SK-N-SH (cell line): Measurements from ENCODE around the gene NFASC. TPM values are rescaled to one million over a fixed set of nuclear protein-coding genes. Genes with fewer than 3 reads are reported as not detected.

Experiments used
- CTCF ChIA-PET: fragments of 300-600, 350-600 bp; formaldehyde crosslinking; extraction: SDS; loops from one replicate; lab custom pipeline; 2021; lab: Yijun Ruan, JAX
- POLR2A ChIA-PET: fragments of 350-600 bp; sonication (Branson Sonifier 250); formaldehyde crosslinking; extraction: SDS; loops from one replicate; lab custom pipeline; 2020; ENCODE audit warnings: antibody characterized with exemption, inconsistent platforms; lab: Yijun Ruan, JAX
- DNase-seq: peaks from one replicate; pipeline ENCODE4 v3.0.0; 2012
- H2AFZ ChIP-seq: fragments of 200-600 bp; sonication (generic); 2 replicates; pipeline ENCODE4 v1.8.1; 2016; ENCODE audit warnings: antibody characterized with exemption, mild to moderate bottlenecking, low read depth
- H3F3A ChIP-seq: fragments of 200-600 bp; sonication (generic); replicated peaks from 2 replicates; pipeline ENCODE3; 2016; ENCODE audit warnings: antibody characterized with exemption, mild to moderate bottlenecking; ENCODE audit not compliant: insufficient read depth
- H3K27ac ChIP-seq, 2 experiments: fragments of 200-500 bp in 1 of 2; fragments of 200-600 bp in 1 of 2; sonication (Bioruptor generic) in 1 of 2; sonication (generic), shearing (Covaris generic) in 1 of 2; 2 replicates each; pipeline versions ENCODE4 v1.5.1 to v1.6.1; 2014 to 2016; ENCODE audit warnings: low read depth in 2 of 2, inconsistent platforms in 1 of 2, low read length in 1 of 2, mild to moderate bottlenecking in 1 of 2, mixed read lengths in 1 of 2
- H3K27me3 ChIP-seq: fragments of 200-600 bp; sonication (generic), shearing (Covaris generic); 2 replicates; pipeline ENCODE4 v1.6.1; 2016; ENCODE audit warnings: mixed run types; ENCODE audit not compliant: insufficient read depth
- H3K36me3 ChIP-seq, 2 experiments: fragments of 200-500 bp in 1 of 2; fragments of 200-600 bp in 1 of 2; sonication (Bioruptor generic) in 1 of 2; sonication (generic) in 1 of 2; replicated peaks in 1 of 2; 2 replicates each; pipeline versions ENCODE3 to v1.5.1; 2014 to 2016; ENCODE audit warnings: low read length in 1 of 2, mild to moderate bottlenecking in 1 of 2; ENCODE audit not compliant: insufficient read depth in 2 of 2, control insufficient read depth in 1 of 2
- H3K4me1 ChIP-seq, 2 experiments: fragments of 200-500 bp in 1 of 2; fragments of 200-600 bp in 1 of 2; sonication (Bioruptor generic) in 1 of 2; sonication (generic), shearing (Covaris generic) in 1 of 2; 2 replicates each; pipeline versions ENCODE4 v1.5.1 to v1.6.1; 2014 to 2016; ENCODE audit warnings: low read depth in 1 of 2, low read length in 1 of 2, mixed run types in 1 of 2; ENCODE audit not compliant: insufficient read depth in 2 of 2, control insufficient read depth in 1 of 2
- H3K4me2 ChIP-seq: fragments of 200-600 bp; sonication (generic), shearing (Covaris generic); 2 replicates; pipeline ENCODE4 v1.6.1; 2017; ENCODE audit warnings: mixed run types
- H3K4me3 ChIP-seq, 2 experiments: fragments of 200-500 bp in 1 of 2; fragments of 200-600 bp in 1 of 2; sonication (Bioruptor generic) in 1 of 2; sonication (generic), shearing (Covaris generic) in 1 of 2; 2 replicates each; pipeline versions ENCODE4 v1.5.1 to v1.8.1; 2014 to 2016; ENCODE audit warnings: low read depth in 2 of 2, inconsistent platforms in 1 of 2, low read length in 1 of 2, mild to moderate bottlenecking in 1 of 2, mixed read lengths in 1 of 2, moderate library complexity in 1 of 2
- H3K79me2 ChIP-seq: fragments of 200-600 bp; sonication (generic); 2 replicates; pipeline ENCODE4 v1.8.1; 2017; ENCODE audit warnings: mild to moderate bottlenecking; ENCODE audit not compliant: insufficient read depth
- H3K9ac ChIP-seq: fragments of 200-600 bp; sonication (generic); 2 replicates; pipeline ENCODE4 v1.6.1; 2017; ENCODE audit warnings: mixed run types
- H3K9me2 ChIP-seq: fragments of 200-600 bp; sonication (generic); 2 replicates; pipeline ENCODE4 v1.6.1; 2017; ENCODE audit warnings: mixed run types
- H3K9me3 ChIP-seq: fragments of 200-600 bp; sonication (generic); 2 replicates; pipeline ENCODE4 v1.6.1; 2017; ENCODE audit warnings: mixed run types, mild to moderate bottlenecking, moderate library complexity
- H4K20me1 ChIP-seq: fragments of 200-600 bp; sonication (generic); 2 replicates; pipeline ENCODE4 v1.6.1; 2017; ENCODE audit warnings: mild to moderate bottlenecking, mixed run types; ENCODE audit not compliant: insufficient read depth
- EP300 ChIP-seq, 2 experiments: IDR thresholded peaks; 2 replicates each; pipeline versions ENCODE4 v1.4.0 to v1.6.1; 2012; ENCODE audit warnings: borderline replicate concordance in 1 of 2, low read depth in 1 of 2, low read length in 1 of 2
- GABPA ChIP-seq: IDR thresholded peaks from 2 replicates; pipeline ENCODE4 v1.4.0; 2012; ENCODE audit warnings: low read depth, mild to moderate bottlenecking
- GATA2 ChIP-seq: sonication (generic); formaldehyde crosslinking; IDR thresholded peaks from 2 replicates; pipeline ENCODE4 v1.5.0; 2020; ENCODE audit warnings: mild to moderate bottlenecking, missing genetic modification reagents
- MXI1 ChIP-seq: IDR thresholded peaks from 2 replicates; pipeline ENCODE4 v1.6.1; 2012; ENCODE audit warnings: mild to moderate bottlenecking, low read depth, low read length, improper control_type of control experiment
- POLR2AphosphoS5 ChIP-seq: IDR thresholded peaks from 2 replicates; pipeline ENCODE4 v1.6.1; 2012; ENCODE audit warnings: low read depth, low read length
- RAD21 ChIP-seq: IDR thresholded peaks from 2 replicates; pipeline ENCODE4 v1.6.1; 2012; ENCODE audit warnings: mild to moderate bottlenecking, low read length
- SIN3A ChIP-seq: IDR thresholded peaks from 2 replicates; pipeline ENCODE4 v1.6.1; 2012; ENCODE audit warnings: low read depth, mild to moderate bottlenecking, low read length, moderate library complexity, borderline replicate concordance
- SMC3 ChIP-seq: IDR thresholded peaks from 2 replicates; pipeline ENCODE4 v1.6.1; 2012; ENCODE audit warnings: low read depth, low read length, improper control_type of control experiment
- TCF12 ChIP-seq: IDR thresholded peaks from 2 replicates; pipeline ENCODE4 v1.4.0; 2012
- USF2 ChIP-seq: fragments of 150-350 bp; IDR thresholded peaks from 2 replicates; pipeline ENCODE4 v1.6.1; 2017; ENCODE audit warnings: antibody characterized with exemption, low read length, low read depth, borderline replicate concordance
- WGBS: methylation state at CpG from one replicate; pipeline ENCODE4 v1.1.6; 2017; ENCODE audit warnings: low lambda C conversion rate; 5-methylcytosine and 5-hydroxymethylcytosine counted together
- polyA plus RNA-seq, 3 experiments: library from polyadenylated mRNA; depleted of rRNA; stranded (reverse); fragments of >200 nt; gene quantifications; 2 replicates each; pipeline ENCODE4 v1.2.3, GENCODE V29; 2012
- TF ChIP-seq, protein P1 (sequence below): fragments of 150-350 bp; IDR thresholded peaks from 2 replicates; pipeline ENCODE4 v1.6.1; 2016; ENCODE audit warnings: mild to moderate bottlenecking, low read depth, low read length

NFASC gene
- polyA plus RNA-seq, 1 of the 3 experiments (the other 2 are of a cell fraction): 6.0 TPM

DNA sequence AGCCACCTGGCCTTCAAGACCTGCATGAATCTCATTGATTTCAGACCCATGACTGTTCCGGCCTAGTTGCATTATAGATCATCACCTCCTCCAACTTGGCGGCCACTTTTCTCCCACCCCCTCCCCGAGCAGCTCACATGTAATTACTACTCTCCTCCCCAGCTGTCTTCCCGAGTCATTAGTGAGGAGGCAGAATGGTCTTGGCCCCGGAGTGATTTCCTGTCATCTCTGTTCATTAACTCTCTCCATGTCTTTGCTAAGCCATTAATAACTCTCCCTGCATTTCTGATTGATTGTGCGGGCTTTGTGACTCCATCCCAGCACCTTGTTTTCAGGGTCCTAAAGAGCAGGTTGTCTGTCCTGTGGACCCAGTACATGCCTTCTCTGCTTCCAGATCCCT, 96.8 kb downstream of the NFASC start:
- Histone ChIP-seq H3K4me3 (no peak overlapping the region), H3K9me3 (no peaks in the 10 kb centered on the region), H4K20me1 (no peaks in the 10 kb centered on the region), H3K9ac (no peak overlapping the region), H3F3A (peaks cover 5% of the 10 kb centered on the region), H2AFZ (no peak overlapping the region), H3K9me2 (no peaks in the 10 kb centered on the region), H3K79me2 (no peaks in the 10 kb centered on the region), H3K36me3 (no peaks in the 10 kb centered on the region), H3K27ac (no peak overlapping the region), H3K4me2 (no peak overlapping the region), H3K4me1 (peaks cover 0 to 6% of the 10 kb centered on the region in 2 experiments; a peak in 2 of 4 replicates), H3K27me3 (no peaks in the 10 kb centered on the region)
- 52% methylated on average over 6 of the region's 6 CpGs for WGBS
- CTCF ChIA-PET: interaction anchor here (0.7 to 4.5 kb wide), 5 partner anchors 22 to 174 kb away, joined by 3 to 32 read pairs (median 19); no protein-coding TSS in a partner anchor
- POLR2A ChIA-PET: no interaction called here
- DNase-seq: no peak
- no peak for TF ChIP-seq POLR2AphosphoS5
- TF ChIP-seq, protein P1, sequence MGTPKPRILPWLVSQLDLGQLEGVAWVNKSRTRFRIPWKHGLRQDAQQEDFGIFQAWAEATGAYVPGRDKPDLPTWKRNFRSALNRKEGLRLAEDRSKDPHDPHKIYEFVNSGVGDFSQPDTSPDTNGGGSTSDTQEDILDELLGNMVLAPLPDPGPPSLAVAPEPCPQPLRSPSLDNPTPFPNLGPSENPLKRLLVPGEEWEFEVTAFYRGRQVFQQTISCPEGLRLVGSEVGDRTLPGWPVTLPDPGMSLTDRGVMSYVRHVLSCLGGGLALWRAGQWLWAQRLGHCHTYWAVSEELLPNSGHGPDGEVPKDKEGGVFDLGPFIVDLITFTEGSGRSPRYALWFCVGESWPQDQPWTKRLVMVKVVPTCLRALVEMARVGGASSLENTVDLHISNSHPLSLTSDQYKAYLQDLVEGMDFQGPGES: no peak

GRCh38 chr1:204968135-204968534, 97.5 kb downstream of the NFASC start:
- no peak overlapping the region for H3K4me2 ChIP-seq
- H3K27ac ChIP-seq: no peak overlapping the region
- no peak overlapping the region for H3K4me3 ChIP-seq
- no peaks in the 10 kb centered on the region for H3K9me3 ChIP-seq
- WGBS: 89% methylated on average over 7 of the region's 10 CpGs
- H4K20me1 ChIP-seq: no peaks in the 10 kb centered on the region
- H3F3A ChIP-seq: peaks cover 9% of the 10 kb centered on the region
- no peaks in the 10 kb centered on the region for H3K27me3 ChIP-seq
- H3K4me1 ChIP-seq: peaks cover 0 to 11% of the 10 kb centered on the region in 2 experiments; a peak in 2 of 4 replicates
- TF ChIP-seq RAD21 (no peak), GABPA (no peak), SIN3A (no peak), GATA2 (CRISPR knock-in tag) (no peak), EP300 (IDR thresholded peaks at IDR 0.05; ENCODE audit: borderline replicate concordance in 1 of 2, low read depth in 1 of 2, low read length in 1 of 2) (no peak), POLR2AphosphoS5 (no peak), TCF12 (no peak), SMC3 (no peak)
- TF ChIP-seq, all 33 proteins: peak for 0
- Histone ChIP-seq H3K9me2 (no peaks in the 10 kb centered on the region), H3K9ac (no peak overlapping the region), H3K36me3 (no peaks in the 10 kb centered on the region), H3K79me2 (no peaks in the 10 kb centered on the region), H2AFZ (no peak overlapping the region)
- ChIA-PET POLR2A (no interaction called here), CTCF (interaction anchor here (0.9 to 4.5 kb wide), 7 partner anchors 10 to 160 kb away, joined by 3 to 32 read pairs (median 5); no protein-coding TSS in a partner anchor)
- no peak for DNase-seq

DNA sequence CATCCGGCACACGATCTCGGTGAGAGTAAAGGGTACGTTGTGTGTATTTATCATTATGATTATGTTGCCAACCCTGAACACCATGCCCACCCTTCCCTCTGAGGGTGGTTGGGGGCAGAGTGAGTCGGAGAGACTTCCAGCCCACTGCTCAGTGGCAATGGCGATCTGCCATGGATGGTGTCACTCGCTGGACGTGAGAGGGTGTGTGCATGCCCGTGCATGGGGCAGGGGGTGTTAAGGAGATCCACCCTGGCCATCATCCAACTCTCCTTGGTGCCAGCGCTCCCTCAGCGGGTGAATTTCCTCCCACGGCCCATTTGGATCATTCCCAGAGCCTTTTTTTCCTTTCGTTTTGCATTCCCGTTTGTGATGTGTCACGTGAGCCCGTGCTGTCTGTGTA, 98.3 kb downstream of the NFASC start:
- no peak for TF ChIP-seq USF2
- TF ChIP-seq RAD21: no peak
- TF ChIP-seq MXI1: no peak
- no peak for TF ChIP-seq GABPA
- TF ChIP-seq SIN3A: no peak
- Histone ChIP-seq H3K9me3 (no peaks in the 10 kb centered on the region), H3F3A (peaks cover 9% of the 10 kb centered on the region), H2AFZ (no peak overlapping the region), H3K27ac (no peak overlapping the region), H3K4me2 (no peak overlapping the region), H3K36me3 (no peaks in the 10 kb centered on the region), H4K20me1 (no peaks in the 10 kb centered on the region), H3K9ac (no peak overlapping the region), H3K9me2 (no peaks in the 10 kb centered on the region), H3K79me2 (no peaks in the 10 kb centered on the region), H3K4me3 (no peak overlapping the region), H3K4me1 (peaks cover 0 to 11% of the 10 kb centered on the region in 2 experiments; a peak in 2 of 4 replicates), H3K27me3 (no peaks in the 10 kb centered on the region)
- ChIA-PET POLR2A (no interaction called here), CTCF (interaction anchor here (1.0 to 12.3 kb wide), 6 partner anchors 11 to 161 kb away, joined by 3 to 123 read pairs (median 9); no protein-coding TSS in a partner anchor)
- no peak for DNase-seq
- WGBS: 83% methylated on average over 16 of the region's 16 CpGs
